ENCODE measurements around the gene PHF12.

PHF12 gene

DNA sequence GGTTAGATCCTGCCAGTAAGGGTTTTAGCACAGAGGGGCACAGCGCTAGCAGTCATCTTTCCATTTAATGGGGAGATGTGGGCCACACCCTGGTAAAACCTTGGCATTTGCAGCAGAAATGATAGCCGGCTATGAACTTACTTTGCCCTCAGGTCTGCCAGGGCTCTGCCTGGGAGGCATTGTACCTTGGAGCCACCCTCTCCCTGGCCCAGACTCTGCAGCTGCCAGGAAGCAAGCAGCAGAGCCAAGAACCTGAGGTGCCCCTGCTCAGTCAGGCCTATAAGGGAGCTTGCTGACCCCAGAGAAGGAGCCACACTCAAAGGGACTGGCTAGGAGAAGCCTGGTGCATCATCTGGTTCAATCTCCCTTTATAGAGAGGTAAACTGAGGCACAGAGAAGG is 23.7 kb upstream of the PHF12 start:
- Histone ChIP-seq H4K20me1 (ENCODE audit: insufficient read depth, low read length) (no peaks in the 10 kb centered on the region), H3K36me3 (ENCODE audit: insufficient read depth, low read length) (no peaks in the 10 kb centered on the region), H3K9me2 (ENCODE audit: low read depth, low read length) (no peaks in the 10 kb centered on the region), H2AFZ (ENCODE audit: low read length) (no peak overlapping the region), H3F3A (ENCODE audit: insufficient read depth, low read length) (no peaks in the 10 kb centered on the region), H3K4me1 (ENCODE audit: insufficient read depth, low read length, severe bottlenecking) (no peaks in the 10 kb centered on the region), H3K9me3 (ENCODE audit: low read length) (no peaks in the 10 kb centered on the region), H3K4me3 (ENCODE audit: low read depth, low read length, poor library complexity, severe bottlenecking) (no peak overlapping the region), H3K27ac (ENCODE audit: low read depth, low read length, poor library complexity, severe bottlenecking) (no peak overlapping the region), H3K79me2 (ENCODE audit: insufficient read depth, low read length) (no peaks in the 10 kb centered on the region), H3K9ac (ENCODE audit: low read length) (no peak overlapping the region), H3K4me2 (ENCODE audit: low read length) (no peak overlapping the region), H3K27me3 (ENCODE audit: insufficient read depth, low read length) (peaks cover 14% of the 10 kb centered on the region; the same call in 1 of the 2 replicates)
- TF ChIP-seq, protein P1, sequence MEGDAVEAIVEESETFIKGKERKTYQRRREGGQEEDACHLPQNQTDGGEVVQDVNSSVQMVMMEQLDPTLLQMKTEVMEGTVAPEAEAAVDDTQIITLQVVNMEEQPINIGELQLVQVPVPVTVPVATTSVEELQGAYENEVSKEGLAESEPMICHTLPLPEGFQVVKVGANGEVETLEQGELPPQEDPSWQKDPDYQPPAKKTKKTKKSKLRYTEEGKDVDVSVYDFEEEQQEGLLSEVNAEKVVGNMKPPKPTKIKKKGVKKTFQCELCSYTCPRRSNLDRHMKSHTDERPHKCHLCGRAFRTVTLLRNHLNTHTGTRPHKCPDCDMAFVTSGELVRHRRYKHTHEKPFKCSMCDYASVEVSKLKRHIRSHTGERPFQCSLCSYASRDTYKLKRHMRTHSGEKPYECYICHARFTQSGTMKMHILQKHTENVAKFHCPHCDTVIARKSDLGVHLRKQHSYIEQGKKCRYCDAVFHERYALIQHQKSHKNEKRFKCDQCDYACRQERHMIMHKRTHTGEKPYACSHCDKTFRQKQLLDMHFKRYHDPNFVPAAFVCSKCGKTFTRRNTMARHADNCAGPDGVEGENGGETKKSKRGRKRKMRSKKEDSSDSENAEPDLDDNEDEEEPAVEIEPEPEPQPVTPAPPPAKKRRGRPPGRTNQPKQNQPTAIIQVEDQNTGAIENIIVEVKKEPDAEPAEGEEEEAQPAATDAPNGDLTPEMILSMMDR (IDR thresholded peaks at IDR 0.05; ENCODE audit: low read length): no peak
- no peak for TF ChIP-seq EZH2 (IDR thresholded peaks at IDR 0.05; ENCODE audit: borderline replicate concordance, low read length)

GRCh38 chr17:28974451-28974850 is 23.1 kb upstream of the PHF12 start:
- Histone ChIP-seq H3K27me3 (ENCODE audit: insufficient read depth, low read length) (peaks cover 14% of the 10 kb centered on the region; the same call in 1 of the 2 replicates), H3K4me1 (ENCODE audit: insufficient read depth, low read length, severe bottlenecking) (no peaks in the 10 kb centered on the region), H3K4me2 (ENCODE audit: low read length) (no peak overlapping the region), H3K9ac (ENCODE audit: low read length) (no peak overlapping the region), H3K9me3 (ENCODE audit: low read length) (no peaks in the 10 kb centered on the region), H3K4me3 (ENCODE audit: low read depth, low read length, poor library complexity, severe bottlenecking) (no peak overlapping the region), H3F3A (ENCODE audit: insufficient read depth, low read length) (no peaks in the 10 kb centered on the region), H3K9me2 (ENCODE audit: low read depth, low read length) (no peaks in the 10 kb centered on the region), H4K20me1 (ENCODE audit: insufficient read depth, low read length) (no peaks in the 10 kb centered on the region), H3K79me2 (ENCODE audit: insufficient read depth, low read length) (no peaks in the 10 kb centered on the region), H3K36me3 (ENCODE audit: insufficient read depth, low read length) (no peaks in the 10 kb centered on the region), H3K27ac (ENCODE audit: low read depth, low read length, poor library complexity, severe bottlenecking) (no peak overlapping the region), H2AFZ (ENCODE audit: low read length) (no peak overlapping the region)
- TF ChIP-seq, protein P1 (IDR thresholded peaks at IDR 0.05; ENCODE audit: low read length): no peak
- TF ChIP-seq EZH2 (IDR thresholded peaks at IDR 0.05; ENCODE audit: borderline replicate concordance, low read length): no peak

DNA sequence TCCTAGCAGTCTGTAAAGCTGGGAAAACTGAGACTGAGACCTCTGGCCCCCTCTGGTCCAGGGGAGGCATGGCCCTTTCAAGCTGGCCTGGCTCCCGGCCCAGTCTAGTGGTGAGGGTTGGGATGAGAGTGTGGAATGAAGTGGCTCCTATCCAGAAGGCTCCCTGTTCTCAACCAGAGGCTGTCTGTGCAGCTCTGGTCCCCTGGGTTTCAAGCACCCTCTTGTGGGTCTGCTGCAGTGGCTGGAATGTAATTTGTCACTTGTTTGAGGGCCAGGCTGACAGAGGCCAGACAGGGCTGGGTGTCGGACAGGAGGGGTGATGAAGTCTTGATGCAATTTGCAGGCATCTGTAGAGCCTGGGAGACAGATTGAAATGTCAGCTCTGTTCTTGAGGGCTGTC is 22.1 kb upstream of the PHF12 start:
- no peak for TF ChIP-seq EZH2 (IDR thresholded peaks at IDR 0.05; ENCODE audit: borderline replicate concordance, low read length)
- TF ChIP-seq, protein P1 (IDR thresholded peaks at IDR 0.05; ENCODE audit: low read length): no peak
- Histone ChIP-seq H3K9ac (ENCODE audit: low read length) (no peak overlapping the region), H2AFZ (ENCODE audit: low read length) (no peak overlapping the region), H3K9me2 (ENCODE audit: low read depth, low read length) (no peaks in the 10 kb centered on the region), H3K9me3 (ENCODE audit: low read length) (no peaks in the 10 kb centered on the region), H3K4me1 (ENCODE audit: insufficient read depth, low read length, severe bottlenecking) (no peaks in the 10 kb centered on the region), H3K4me2 (ENCODE audit: low read length) (no peak overlapping the region), H4K20me1 (ENCODE audit: insufficient read depth, low read length) (no peaks in the 10 kb centered on the region), H3K4me3 (ENCODE audit: low read depth, low read length, poor library complexity, severe bottlenecking) (no peak overlapping the region), H3F3A (ENCODE audit: insufficient read depth, low read length) (no peaks in the 10 kb centered on the region), H3K27me3 (ENCODE audit: insufficient read depth, low read length) (peaks cover 14% of the 10 kb centered on the region; the same call in 1 of the 2 replicates), H3K79me2 (ENCODE audit: insufficient read depth, low read length) (no peaks in the 10 kb centered on the region), H3K36me3 (ENCODE audit: insufficient read depth, low read length) (no peaks in the 10 kb centered on the region), H3K27ac (ENCODE audit: low read depth, low read length, poor library complexity, severe bottlenecking) (no peak overlapping the region)
